NCI-H2171 (cell line): ENCODE measurements around the gene PSMB8.

Source experiments
- DNase-seq: peaks from one replicate; lab custom pipeline; 2025; lab: John Stamatoyannopoulos, UW

PSMB8 gene

DNA sequence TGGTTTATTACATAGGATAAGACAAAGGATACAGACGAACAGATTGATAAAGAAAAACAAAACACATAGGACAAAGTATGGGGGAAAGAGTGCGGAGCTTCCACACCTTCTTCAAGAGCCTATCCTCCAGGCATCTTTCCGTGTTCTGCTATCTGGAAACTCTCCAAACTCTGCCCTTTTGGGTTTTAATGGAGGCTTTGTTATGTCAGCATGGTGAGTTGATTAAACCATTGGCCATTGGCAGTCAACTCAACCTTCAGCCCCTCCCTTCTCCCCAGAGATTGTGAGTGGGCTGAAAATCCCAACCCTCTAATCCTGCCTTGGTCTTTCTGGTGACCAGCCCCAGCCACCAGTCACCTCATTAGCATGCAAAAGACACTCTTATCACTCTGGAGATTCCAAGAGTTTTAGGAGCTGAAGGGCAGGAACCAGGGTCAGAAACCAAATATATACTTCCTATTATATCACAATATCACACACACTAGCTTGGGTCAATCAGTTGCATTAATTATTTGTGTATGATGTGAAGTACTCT is 50.9 kb downstream of the PSMB8 start:
- no peak for DNase-seq
